Breast epithelium (tissue), 3 donors: ENCODE results near the gene SPATA19.

Source experiments
- CTCF ChIP-seq, 3 donors: fragments of 450-650 bp; IDR thresholded peaks; one replicate each; pipeline ENCODE4 v1.5.1; 2016 to 2017; ENCODE audit warnings: antibody characterized with exemption in 3 of 3, mild to moderate bottlenecking in 3 of 3, moderate library complexity in 3 of 3
- POLR2A ChIP-seq: fragments of 450-650 bp; IDR thresholded peaks from one replicate; pipeline ENCODE4 v1.6.1; 2016; ENCODE audit warnings: antibody characterized with exemption, mild to moderate bottlenecking, moderate library complexity
- POLR2AphosphoS5 ChIP-seq, 3 donors: sonication (generic); formaldehyde crosslinking; IDR thresholded peaks; one replicate each; pipeline ENCODE4 v1.6.1; 2017; ENCODE audit warnings: antibody characterized with exemption in 3 of 3

DNA sequence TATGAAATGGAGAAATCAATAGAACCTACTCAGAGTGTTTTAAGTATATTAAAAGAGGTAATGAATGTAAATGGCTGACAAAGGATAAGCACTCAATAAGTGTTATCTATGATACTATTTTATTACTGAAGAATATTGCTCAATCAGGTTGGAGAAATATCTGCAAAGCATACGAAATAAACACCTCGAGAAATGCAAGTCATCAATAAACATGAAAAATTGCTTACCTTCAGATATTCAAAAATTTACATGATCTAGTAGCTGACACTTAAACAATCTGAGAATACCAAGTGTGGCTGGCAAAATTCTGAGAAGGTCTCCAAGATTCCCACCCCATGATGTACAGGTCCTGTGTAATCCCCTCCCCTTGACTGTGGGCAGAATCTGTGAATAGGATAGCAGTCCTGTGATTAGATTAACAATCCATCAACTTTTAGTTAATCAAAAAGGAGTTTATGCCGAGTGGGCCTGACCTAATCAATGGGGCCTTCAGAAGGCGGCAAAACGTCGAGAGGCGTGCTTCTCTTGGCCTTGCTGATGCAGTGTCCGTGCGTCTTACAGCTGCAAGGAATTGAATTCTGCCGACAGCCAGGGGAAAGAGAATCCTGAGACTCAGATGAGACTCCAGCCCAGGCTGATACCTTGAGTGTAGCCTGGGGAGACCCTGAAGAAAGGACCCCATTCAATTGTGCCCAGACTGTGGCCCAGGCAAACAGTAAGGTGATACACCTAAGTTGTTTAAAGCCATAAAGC lies 49.1 kb downstream of the SPATA19 start:
- TF ChIP-seq CTCF (IDR thresholded peaks at IDR 0.05): no peak
- no peak for TF ChIP-seq POLR2AphosphoS5 (IDR thresholded peaks at IDR 0.05)
- no peak for TF ChIP-seq POLR2A
